NCI-H345 treated with DMSO at 0.1 percent for 48 hours (cell line): Measurements from ENCODE around the gene ANKRD33B.
"Not testable (repeated sequence)": the region's sequence is repeated elsewhere in the genome, so short reads cannot be mapped to it uniquely, and the experiment has no call there.

ENCODE experiments used
- DNase-seq: peaks from one replicate; lab custom pipeline; 2025; ENCODE audit not compliant: unreplicated experiment; lab: John Stamatoyannopoulos, UW

The ANKRD33B gene

GRCh38 chr5:10591966-10592365 lies 28.1 kb downstream of the ANKRD33B start:
- no peak for DNase-seq

GRCh38 chr5:10592601-10593000 lies 28.7 kb downstream of the ANKRD33B start:
- no peak for DNase-seq

GRCh38 chr5:10593531-10594181 lies 29.8 kb downstream of the ANKRD33B start:
- no peak for DNase-seq

- DNase-seq = no peak
Measured at GRCh38 chr5:10594591-10595210, 30.8 kb downstream of the ANKRD33B start.

- no peak for DNase-seq
Measured at GRCh38 chr5:10595293-10595671, 31.4 kb downstream of the ANKRD33B start.

- DNase-seq = no peak
Measured at GRCh38 chr5:10595672-10596309, 31.9 kb downstream of the ANKRD33B start.

GRCh38 chr5:10596310-10596703 lies 32.4 kb downstream of the ANKRD33B start:
- DNase-seq = no peak

GRCh38 chr5:10596886-10597451 lies 33.1 kb downstream of the ANKRD33B start:
- DNase-seq = no peak

- no peak for DNase-seq
Measured at GRCh38 chr5:10599113-10599512, 35.2 kb downstream of the ANKRD33B start.

GRCh38 chr5:10599862-10600284 lies 36.0 kb downstream of the ANKRD33B start:
- no peak for DNase-seq

GRCh38 chr5:10600626-10601245 lies 36.9 kb downstream of the ANKRD33B start:
- no peak for DNase-seq

GRCh38 chr5:10601246-10602030 lies 37.6 kb downstream of the ANKRD33B start:
- peak; percentile 99 for DNase-seq

GRCh38 chr5:10602031-10602806 lies 38.3 kb downstream of the ANKRD33B start:
- DNase-seq = no peak

GRCh38 chr5:10604975-10605374 lies 41.1 kb downstream of the ANKRD33B start:
- no peak for DNase-seq

- DNase-seq = not testable (repeated sequence)
Measured at GRCh38 chr5:10606632-10607022, 42.8 kb downstream of the ANKRD33B start.

- DNase-seq = peak; percentile 84
Measured at GRCh38 chr5:10607023-10607665, 43.3 kb downstream of the ANKRD33B start.

GRCh38 chr5:10607666-10608073 lies 43.8 kb downstream of the ANKRD33B start:
- DNase-seq = no peak

- not testable (repeated sequence) for DNase-seq
Measured at GRCh38 chr5:10608081-10608480, 44.2 kb downstream of the ANKRD33B start.

GRCh38 chr5:10610058-10610457 lies 46.2 kb downstream of the ANKRD33B start:
- no peak for DNase-seq

- DNase-seq = no peak
Measured at GRCh38 chr5:10611290-10611689, 47.4 kb downstream of the ANKRD33B start.
